ENCODE measurements around the gene SNTG2.

The SNTG2 gene

DNA sequence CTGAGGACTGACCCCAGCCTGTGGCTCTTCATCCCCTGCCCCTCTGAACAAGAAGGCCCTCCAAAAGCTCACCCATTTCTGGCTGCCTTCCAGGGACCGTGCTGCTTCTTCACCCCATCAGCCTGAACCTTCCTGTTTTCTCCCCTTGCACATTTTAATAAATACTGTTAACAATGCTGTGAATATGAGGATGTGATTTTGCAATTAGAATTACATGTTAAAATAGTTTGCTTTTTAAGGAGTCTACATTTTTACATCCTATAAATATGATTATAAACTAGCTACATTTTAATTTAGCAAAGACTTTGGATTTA, 4.0 kb downstream of the SNTG2 start:
- DNase-seq = no peak

- no peak for DNase-seq
These were observed 5.4 kb downstream of the SNTG2 start for GRCh38 chr2:955829-956731.

- DNase-seq = no peak
These were observed 8.8 kb downstream of the SNTG2 start for GRCh38 chr2:959457-959856.

DNA sequence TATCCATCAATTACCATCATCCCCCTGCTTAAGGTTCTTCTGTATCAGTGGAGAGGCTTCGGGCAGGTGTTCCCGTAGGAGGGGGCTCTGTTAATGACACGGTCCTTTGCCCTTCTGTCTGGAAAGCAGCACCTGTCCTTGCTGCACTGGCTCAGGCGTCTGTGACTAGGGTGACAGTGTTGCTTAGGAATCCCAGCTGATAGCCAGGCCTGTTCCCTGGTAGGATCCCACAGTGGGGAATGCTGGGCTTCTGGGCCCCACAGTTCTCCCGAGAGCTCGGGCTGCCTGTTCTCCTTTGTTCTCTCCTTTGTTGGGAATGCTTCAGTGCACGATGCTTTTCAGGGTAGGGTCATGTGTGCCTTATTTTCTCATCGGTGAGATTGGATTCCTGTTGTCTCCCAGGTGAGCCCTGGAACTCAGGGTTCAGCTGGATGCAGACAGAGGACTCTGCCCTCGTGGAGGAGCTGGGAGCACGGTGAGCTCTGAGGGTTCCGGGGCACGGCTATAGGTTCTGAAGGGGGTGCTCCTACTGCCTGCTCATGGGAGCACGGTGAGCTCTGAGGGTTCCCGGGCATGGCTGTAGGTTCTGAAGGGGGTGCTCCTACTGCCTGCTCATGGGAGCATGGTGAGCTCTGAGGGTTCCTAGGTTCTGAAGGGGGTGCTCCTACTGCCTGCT, 9.6 kb downstream of the SNTG2 start:
- peak; percentile 20 for DNase-seq

DNA sequence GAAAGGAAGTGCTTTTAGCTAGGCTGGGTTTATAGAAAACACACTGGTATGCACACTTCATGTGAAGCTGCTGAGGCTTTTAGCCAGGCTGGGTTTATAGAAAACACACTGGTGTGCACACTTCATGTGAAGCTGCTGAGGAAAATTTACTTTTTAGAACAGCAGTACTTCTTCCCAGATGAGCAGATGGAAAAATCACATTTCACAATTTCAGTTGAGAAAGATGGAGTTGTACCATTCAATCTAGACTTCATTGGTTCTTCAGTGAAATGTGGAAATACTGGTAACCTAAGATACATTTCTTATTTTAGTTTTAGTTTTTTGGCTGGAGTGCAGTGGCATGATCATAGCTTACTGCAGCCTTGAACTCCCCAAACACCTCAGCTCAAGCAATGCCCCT, 11.1 kb downstream of the SNTG2 start:
- DNase-seq = no peak

DNA sequence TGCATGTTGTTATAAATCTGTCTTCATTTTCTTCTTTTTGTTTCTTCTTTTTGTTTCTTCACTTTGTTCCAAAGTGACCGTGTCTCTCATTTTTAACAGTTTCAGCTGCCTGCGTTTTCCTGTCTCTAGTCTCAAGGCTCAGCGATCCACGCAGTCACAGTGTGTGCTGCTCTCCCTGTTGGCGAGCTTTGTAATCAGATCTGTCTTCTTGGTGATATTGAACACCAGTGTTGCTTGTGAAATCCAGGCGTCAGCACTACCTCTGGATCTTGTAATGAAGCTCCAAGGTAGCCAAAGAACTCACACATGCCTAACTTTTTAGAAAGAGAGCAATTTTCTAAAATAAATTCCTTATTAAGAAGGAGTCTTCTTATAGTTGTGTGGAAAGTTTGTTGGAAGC, 13.2 kb downstream of the SNTG2 start:
- DNase-seq = no peak

GRCh38 chr2:964562-964961, 13.9 kb downstream of the SNTG2 start:
- no peak for DNase-seq

- DNase-seq = no peak
These were observed 15.0 kb downstream of the SNTG2 start for GRCh38 chr2:965640-966147.

DNA sequence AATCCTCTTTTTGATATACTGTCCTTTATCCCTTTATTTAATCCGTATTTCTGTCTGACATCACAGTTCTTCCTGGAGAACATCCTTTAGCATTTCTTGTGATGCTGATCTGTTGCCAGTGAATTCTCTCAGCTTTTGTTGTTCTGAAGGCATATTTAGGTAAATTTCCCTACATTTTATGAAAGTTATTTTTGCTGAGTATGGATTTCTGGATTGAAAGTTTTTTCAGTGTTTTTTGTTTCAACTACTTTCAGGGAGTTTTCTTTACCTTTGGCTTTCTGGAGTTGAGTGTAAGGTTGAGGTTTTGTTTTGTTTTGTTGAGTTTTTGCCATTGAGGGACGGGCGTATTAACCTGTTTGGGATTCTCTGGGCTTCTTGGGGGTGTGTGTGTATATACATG, 22.5 kb downstream of the SNTG2 start:
- DNase-seq = no peak

GRCh38 chr2:974054-974453, 23.4 kb downstream of the SNTG2 start:
- DNase-seq = no peak

DNA sequence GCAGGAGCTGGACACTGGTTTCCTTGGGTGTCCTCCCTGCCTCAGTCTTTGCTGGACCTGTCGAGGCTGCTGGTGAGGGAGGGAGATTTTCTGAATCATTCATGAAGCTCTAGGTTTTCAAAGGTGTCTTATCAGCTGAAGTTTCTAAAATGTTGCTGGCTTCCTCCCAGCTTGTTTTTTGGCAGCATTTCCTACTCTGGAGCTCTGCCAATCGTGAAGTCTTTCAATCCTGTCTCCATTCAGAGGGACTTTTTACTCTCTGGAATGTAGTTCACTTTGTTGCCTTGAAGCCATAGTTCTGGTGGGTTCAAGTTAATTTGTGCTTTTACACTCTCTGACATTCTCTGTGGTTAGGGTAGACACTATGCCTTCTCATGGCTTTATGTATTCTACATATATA, 23.9 kb downstream of the SNTG2 start:
- no peak for DNase-seq

GRCh38 chr2:975095-975494, 24.4 kb downstream of the SNTG2 start:
- no peak for DNase-seq

DNA sequence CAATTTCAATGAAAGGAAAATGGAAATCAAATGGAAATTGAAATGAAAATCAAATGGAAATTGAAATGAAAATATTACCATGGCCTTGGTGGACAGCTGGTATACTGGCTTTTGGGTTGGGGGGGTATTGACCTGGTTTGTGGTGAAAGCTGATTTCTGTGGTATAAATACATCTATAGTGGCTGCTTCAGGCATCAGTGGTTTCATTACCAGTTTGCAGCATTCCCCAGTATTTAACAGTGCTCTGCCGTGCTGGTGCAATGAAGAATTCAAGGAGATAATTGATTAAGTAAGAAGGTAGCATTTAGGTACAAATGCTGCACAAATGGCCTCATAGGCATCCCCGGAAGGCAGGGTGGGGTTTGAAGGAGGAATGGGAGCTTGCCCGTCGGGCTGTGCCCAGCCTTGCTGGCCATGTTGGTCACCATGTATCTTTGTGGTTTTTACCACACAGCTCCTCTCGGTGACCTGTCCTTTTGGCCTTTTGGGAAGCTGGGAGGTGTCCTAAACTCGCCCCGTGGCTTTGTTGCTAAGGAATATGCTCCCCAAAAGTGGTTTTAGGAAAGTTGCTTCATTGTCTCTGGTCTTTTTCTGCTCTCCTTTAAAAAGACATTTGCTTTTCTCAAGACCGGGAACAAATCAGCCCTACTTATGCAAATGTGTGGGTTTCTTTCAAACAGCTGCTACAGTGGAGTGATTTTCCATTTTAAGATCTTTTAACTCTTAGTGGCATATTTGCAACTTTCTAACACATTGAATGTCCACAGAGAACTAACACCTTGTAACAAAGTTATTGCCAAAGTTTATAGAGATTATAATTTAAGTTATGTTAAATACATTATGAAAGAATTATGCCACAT, 28.6 kb downstream of the SNTG2 start:
- peak; percentile 77 for DNase-seq

- peak; percentile 68 for DNase-seq
These were observed 29.5 kb downstream of the SNTG2 start for GRCh38 chr2:980176-980575.

DNA sequence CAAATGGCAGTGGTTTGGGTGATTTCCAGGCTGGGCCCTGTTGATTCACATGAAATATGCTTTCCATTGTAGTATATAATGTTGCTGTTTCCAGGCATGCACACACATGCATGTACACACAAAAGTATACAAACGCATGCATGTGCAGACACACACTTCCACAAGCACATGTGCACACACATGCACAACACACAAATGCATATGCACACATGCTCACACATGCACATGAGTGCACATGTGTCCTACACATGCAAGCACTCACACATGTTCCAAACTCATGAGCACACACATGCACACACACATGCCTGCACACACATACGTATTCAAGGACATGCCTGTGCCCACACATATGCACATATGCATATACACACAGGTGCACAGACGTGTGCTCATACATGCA, 30.6 kb downstream of the SNTG2 start:
- no peak for DNase-seq

- DNase-seq = no peak
These were observed 31.1 kb downstream of the SNTG2 start for GRCh38 chr2:981759-982158.

DNA sequence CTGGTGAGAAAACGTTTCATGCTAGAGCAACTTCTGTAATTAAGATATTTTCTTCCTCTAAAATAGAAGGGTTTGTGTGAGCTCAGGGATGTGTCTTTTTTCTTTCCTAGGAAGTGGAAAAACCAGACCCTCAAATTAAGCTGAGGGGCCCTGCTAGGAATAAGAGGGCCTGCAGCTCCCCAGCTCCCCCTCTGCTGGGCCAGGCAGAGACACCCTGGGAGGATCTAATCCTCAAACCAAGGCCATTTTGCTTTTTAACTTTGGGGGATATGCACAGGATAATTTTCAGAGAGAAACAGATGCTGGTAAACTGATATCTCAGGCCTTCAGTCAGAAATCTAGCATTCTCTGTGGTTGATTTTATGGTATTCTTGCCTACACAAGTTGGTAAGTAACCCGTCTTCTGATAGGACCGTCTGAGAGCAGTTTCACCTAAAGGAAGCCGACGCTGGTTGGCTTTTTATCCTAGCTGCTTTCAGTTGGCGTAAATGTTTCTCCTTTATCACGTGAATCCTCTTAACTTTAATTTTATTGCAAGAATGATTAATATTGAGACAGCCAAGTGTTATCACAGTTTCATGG, 34.8 kb downstream of the SNTG2 start:
- DNase-seq = no peak

GRCh38 chr2:987789-988188, 37.1 kb downstream of the SNTG2 start:
- DNase-seq = no peak

GRCh38 chr2:989781-990467, 39.3 kb downstream of the SNTG2 start:
- DNase-seq = no peak

DNA sequence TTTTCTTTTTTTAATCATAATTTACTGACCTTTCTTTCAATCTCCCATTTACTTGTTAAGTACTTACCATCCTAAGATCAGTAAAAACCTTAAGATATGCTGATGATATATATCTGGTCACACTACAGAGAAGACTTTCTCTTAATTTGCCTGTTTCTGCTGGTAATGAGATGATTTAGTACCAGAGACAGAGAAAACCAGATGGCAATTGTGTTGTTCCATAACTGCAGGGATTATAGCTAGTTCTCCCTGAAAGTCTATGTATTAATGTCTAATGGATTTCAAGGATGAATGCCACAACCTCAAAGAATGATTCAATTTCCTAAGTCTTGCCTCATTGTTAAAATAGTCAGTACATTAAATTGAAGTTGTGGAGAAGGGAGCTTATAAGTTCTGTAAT, 40.3 kb downstream of the SNTG2 start:
- DNase-seq = no peak

DNA sequence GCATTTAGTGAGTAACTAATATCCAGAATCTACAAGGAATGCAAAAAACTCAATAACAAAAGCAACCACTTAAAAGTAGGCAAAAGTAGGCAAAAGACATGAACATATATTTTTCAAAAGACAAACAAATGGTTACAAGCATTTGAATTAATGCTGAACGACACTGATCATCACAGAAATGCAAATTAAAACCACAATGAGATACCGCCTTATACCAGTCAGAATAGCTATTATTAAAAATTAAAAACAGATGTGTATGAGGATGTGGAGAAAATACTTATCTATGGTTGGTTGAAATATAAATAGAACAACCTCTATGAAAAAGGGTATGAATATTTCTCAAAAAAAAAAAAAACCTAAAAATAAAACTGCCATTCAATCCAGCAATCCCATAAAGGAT, 51.7 kb downstream of the SNTG2 start:
- DNase-seq = no peak

DNA sequence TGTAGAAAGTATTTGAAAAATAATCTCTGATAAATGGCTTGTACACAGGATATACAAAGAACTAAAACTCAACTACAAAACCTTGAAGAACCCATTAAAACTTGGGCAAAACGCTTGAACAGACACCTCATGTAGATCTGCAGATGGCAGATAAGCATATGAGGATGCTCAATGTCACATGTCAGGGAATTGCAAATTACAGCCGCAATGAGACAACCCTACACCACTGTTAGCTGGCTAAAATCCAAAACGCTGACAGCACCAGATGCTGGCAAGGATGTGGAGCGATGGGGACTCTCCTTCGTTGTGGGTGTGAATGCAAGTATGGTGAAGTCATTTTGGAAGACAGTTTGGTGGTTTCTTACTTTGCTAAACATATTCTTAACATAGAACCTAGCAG, 53.7 kb downstream of the SNTG2 start:
- no peak for DNase-seq
